GM21367 (cell line): ENCODE data around the gene KLF17.

Experiments used
- ATAC-seq: cut with Tn5 transposase; IDR thresholded peaks from one replicate; pipeline ENCODE4 v1.9.1; 2021; ENCODE audit not compliant: unreplicated experiment

Gene KLF17

GRCh38 chr1:44151808-44152207, 33.2 kb downstream of the KLF17 start:
- ATAC-seq = no peak

- ATAC-seq = no peak
Observed at GRCh38 chr1:44152692-44153091, 34.1 kb downstream of the KLF17 start.

DNA sequence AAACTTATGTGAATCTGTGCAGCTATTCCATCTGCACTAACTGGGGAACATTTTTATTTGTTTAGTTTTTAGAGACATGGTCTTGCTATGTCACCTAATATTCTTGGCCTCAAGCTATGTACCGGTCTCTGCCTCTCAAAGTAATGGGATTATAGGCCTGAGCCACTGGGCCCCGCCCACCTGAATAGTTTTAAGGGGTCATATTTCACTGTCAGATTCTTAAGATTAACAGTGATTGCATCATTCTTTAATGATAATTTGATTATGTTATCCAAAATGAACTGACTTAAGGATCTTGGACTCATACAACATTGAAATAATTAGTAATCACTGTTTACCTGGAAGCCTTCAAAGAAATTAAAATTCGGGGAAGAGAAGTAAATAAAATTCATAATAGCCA, 35.4 kb downstream of the KLF17 start:
- no peak for ATAC-seq

GRCh38 chr1:44157903-44158302, 39.3 kb downstream of the KLF17 start:
- ATAC-seq = no peak

GRCh38 chr1:44158871-44159270, 40.2 kb downstream of the KLF17 start:
- no peak for ATAC-seq

DNA sequence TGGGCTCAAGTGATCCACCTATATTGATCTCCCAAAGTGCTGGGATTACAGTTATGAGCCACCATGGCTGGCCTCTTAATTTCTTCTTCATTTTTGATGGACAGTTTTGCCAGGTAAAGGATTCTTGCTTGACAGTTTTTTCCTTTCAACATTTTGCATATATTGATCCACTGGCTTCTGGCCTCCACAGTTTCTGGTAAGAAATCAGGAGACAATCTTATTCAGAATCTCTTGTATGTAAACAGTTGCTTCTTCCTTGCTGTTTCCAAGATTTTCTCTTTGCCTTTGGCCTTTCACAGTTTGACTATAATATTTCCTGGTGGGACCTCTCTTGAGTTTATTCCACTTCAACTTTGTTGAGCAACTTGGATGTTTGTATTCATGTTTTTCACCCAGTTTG, 42.9 kb downstream of the KLF17 start:
- no peak for ATAC-seq

GRCh38 chr1:44168520-44169098, 50.0 kb downstream of the KLF17 start:
- ATAC-seq = no peak

GRCh38 chr1:44170281-44170823, 51.7 kb downstream of the KLF17 start:
- ATAC-seq = no peak

DNA sequence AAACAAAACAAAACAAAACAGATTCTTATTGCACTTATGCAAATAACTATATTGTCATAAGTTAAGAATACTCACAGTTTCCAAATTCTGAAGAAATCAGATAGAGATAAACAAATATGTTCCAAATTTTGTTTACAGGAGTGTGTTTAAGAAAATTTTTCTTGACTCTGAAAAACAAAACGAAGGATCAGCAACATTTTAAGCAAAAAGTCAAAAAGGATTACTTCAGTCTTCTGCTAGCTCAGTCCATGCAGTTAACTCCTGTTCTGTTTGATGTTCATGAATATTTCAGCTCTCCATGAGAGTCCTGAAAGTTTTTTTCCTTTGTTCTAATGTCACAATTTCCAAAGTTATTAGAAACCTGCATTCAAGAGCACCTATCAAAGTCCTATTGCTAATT, 56.0 kb downstream of the KLF17 start:
- ATAC-seq = no peak
